Gastrocnemius medialis (tissue), 4 donors: ENCODE data around the gene MAP1LC3B. TPM values are rescaled to one million over a fixed set of nuclear protein-coding genes. Genes with fewer than 3 reads are reported as not detected.

Experiments used
- ATAC-seq, 2 donors: fragments of 150-250 bp; one replicate each; pipeline ENCODE4 v1.9.1; 2016
- DNase-seq, 2 donors: peaks; one replicate each; pipeline ENCODE4 v3.0.0-alpha.2; 2019
- H3K27ac ChIP-seq, 4 donors: fragments of 200-600 bp; sonication (generic); 1 replicate in 1 of 4; 2 replicates in 3 of 4; pipeline ENCODE4 v1.5.1; 2016 to 2018; ENCODE audit warnings: mild to moderate bottlenecking in 2 of 4, moderate library complexity in 1 of 4
- H3K27me3 ChIP-seq, 3 donors: fragments of 200-600 bp; sonication (generic) in 2 of 3; 1 replicate in 1 of 3; 2 replicates in 2 of 3; pipeline versions ENCODE4 v1.5.1 to v1.6.0; 2016 to 2019; ENCODE audit warnings: mild to moderate bottlenecking in 1 of 3, moderate library complexity in 1 of 3
- H3K36me3 ChIP-seq, 2 donors: fragments of 200-600 bp; sonication (generic) in 1 of 2; one replicate each; pipeline ENCODE4 v1.5.1; 2017 to 2018
- H3K4me1 ChIP-seq, 2 donors: fragments of 200-600 bp; sonication (generic) in 1 of 2; one replicate each; pipeline ENCODE4 v1.5.1; 2016 to 2017; ENCODE audit warnings: mild to moderate bottlenecking in 2 of 2
- H3K4me3 ChIP-seq, 4 donors: fragments of 200-600 bp; sonication (generic) in 3 of 4; 1 replicate in 1 of 4; 2 replicates in 3 of 4; pipeline ENCODE4 v1.5.1; 2016 to 2019; ENCODE audit warnings: mild to moderate bottlenecking in 2 of 4
- H3K9me3 ChIP-seq, 3 donors: fragments of 200-600 bp; sonication (generic) in 2 of 3; 1 replicate in 1 of 3; 2 replicates in 2 of 3; pipeline ENCODE4 v1.5.1; 2016 to 2019
- CTCF ChIP-seq, 5 experiments: fragments of 450-650 bp in 3 of 5; fragments of 200-600 bp in 2 of 5; sonication (generic) in 2 of 5; IDR thresholded peaks in 4 of 5; conservative IDR thresholded peaks in 1 of 5; 1 replicate in 4 of 5; 2 replicates in 1 of 5; pipeline ENCODE4 v1.5.1; 2016 to 2019; ENCODE audit warnings: antibody characterized with exemption in 5 of 5, mild to moderate bottlenecking in 3 of 5, moderate library complexity in 3 of 5
- POLR2A ChIP-seq, 2 donors: fragments of 450-650 bp; IDR thresholded peaks; one replicate each; pipeline ENCODE4 v1.6.1; 2017; ENCODE audit warnings: antibody characterized with exemption in 2 of 2, mild to moderate bottlenecking in 2 of 2, moderate library complexity in 2 of 2
- in situ Hi-C, 4 donors: fragments of 200-750 bp; cut with MboI; loops; one replicate each; pipeline versions ENCODE4 v1.15.0 to v1.8.0; 2017; ENCODE audit warnings: low sequenced_read_pairs in 4 of 4
- intact Hi-C: fragments of 100-400 bp; cut with DNase I; formaldehyde crosslinking; loops from one replicate; pipeline ENCODE4 v1.15.1; 2023; ENCODE audit warnings: low total_unique reads
- total RNA-seq, 4 donors: library from RNA; depleted of rRNA; stranded (reverse); fragments of >200 nt; gene quantifications; one replicate each; pipeline versions ENCODE4 v1.1.0 to v1.2.3, GENCODE V29; 2016

Gene MAP1LC3B
- total RNA-seq, 4 donors from 2014 or later = 76.3 to 165 (median 122) TPM

- in situ Hi-C loops (loop anchor here in 2 of 4 donors (25.0 kb wide), 1 partner anchor 223 kb away; no protein-coding TSS in a partner anchor), intact Hi-C loops (loop anchor here (10.0 kb wide), 1 partner anchor 131 kb away; no protein-coding TSS in a partner anchor)
- no peak for ATAC-seq
- peaks cover 0 to 79% of the 10 kb centered on the region in 2 donors for H3K36me3 ChIP-seq
- no peaks in the 10 kb centered on the region for H3K4me1 ChIP-seq
- no peak overlapping the region for H3K27ac ChIP-seq
- no peaks in the 10 kb centered on the region for H3K27me3 ChIP-seq
- DNase-seq = no peak
- no peak overlapping the region for H3K4me3 ChIP-seq
- H3K9me3 ChIP-seq = no peaks in the 10 kb centered on the region
- TF ChIP-seq CTCF (IDR thresholded peaks at IDR 0.05 in 4 of 5, conservative IDR thresholded peaks at IDR 0.05 in 1 of 5) (no peak), POLR2A (IDR thresholded peaks at IDR 0.05) (no peak)
These were observed 22.1 kb downstream of the MAP1LC3B start for GRCh38 chr16:87414251-87414680.

GRCh38 chr16:87415441-87415840 is 23.3 kb downstream of the MAP1LC3B start:
- in situ Hi-C loops = loop anchor here in 2 of 4 donors (25.0 kb wide), 1 partner anchor 222 kb away; no protein-coding TSS in a partner anchor
- H3K36me3 ChIP-seq = peaks cover 0 to 68% of the 10 kb centered on the region in 2 donors

GRCh38 chr16:87416826-87417527 is 24.8 kb downstream of the MAP1LC3B start:
- intact Hi-C loops = loop anchor here (5.0 to 10.0 kb wide), 3 partner anchors 128 to 350 kb away; partner anchors contain the start of gene KLHDC4
- ATAC-seq = no peak
- no peak for TF ChIP-seq POLR2A (IDR thresholded peaks at IDR 0.05)
- peak in 4 of 5 experiments; percentile 51 to 72 (median 64) for TF ChIP-seq CTCF (IDR thresholded peaks at IDR 0.05 in 4 of 5, conservative IDR thresholded peaks at IDR 0.05 in 1 of 5)
- H3K36me3 ChIP-seq = peaks cover 0 to 53% of the 10 kb centered on the region in 2 donors
- no peaks in the 10 kb centered on the region for H3K27me3 ChIP-seq
- no peaks in the 10 kb centered on the region for H3K9me3 ChIP-seq
- no peaks in the 10 kb centered on the region for H3K4me1 ChIP-seq
- in situ Hi-C loops = loop anchor here in 2 of 4 donors (25.0 kb wide), 1 partner anchor 220 kb away; no protein-coding TSS in a partner anchor
- H3K27ac ChIP-seq = no peak overlapping the region
- DNase-seq = no peak
- H3K4me3 ChIP-seq = no peak overlapping the region

More at GRCh38 chr16:87415441-87415840, 23.3 kb downstream of the MAP1LC3B start:
- H3K9me3 ChIP-seq = no peaks in the 10 kb centered on the region
- no peak for DNase-seq
- intact Hi-C loops = loop anchor here (5.0 to 10.0 kb wide), 3 partner anchors 129 to 352 kb away; partner anchors contain the start of gene KLHDC4
- H3K27me3 ChIP-seq = no peaks in the 10 kb centered on the region
- no peak overlapping the region for H3K27ac ChIP-seq
- no peak for ATAC-seq
- no peaks in the 10 kb centered on the region for H3K4me1 ChIP-seq
- no peak for TF ChIP-seq CTCF (IDR thresholded peaks at IDR 0.05 in 4 of 5, conservative IDR thresholded peaks at IDR 0.05 in 1 of 5)
- no peak overlapping the region for H3K4me3 ChIP-seq

- intact Hi-C loops = loop anchor here (5.0 to 10.0 kb wide), 3 partner anchors 127 to 350 kb away; partner anchors contain the start of gene KLHDC4
- H3K27me3 ChIP-seq = no peaks in the 10 kb centered on the region
- no peak for TF ChIP-seq CTCF (IDR thresholded peaks at IDR 0.05 in 4 of 5, conservative IDR thresholded peaks at IDR 0.05 in 1 of 5)
- no peak for TF ChIP-seq POLR2A (IDR thresholded peaks at IDR 0.05)
- no peaks in the 10 kb centered on the region for H3K9me3 ChIP-seq
- no peaks in the 10 kb centered on the region for H3K4me1 ChIP-seq
- peaks cover 0 to 48% of the 10 kb centered on the region in 2 donors for H3K36me3 ChIP-seq
- H3K27ac ChIP-seq = no peak overlapping the region
- no peak overlapping the region for H3K4me3 ChIP-seq
- ATAC-seq (no peak), DNase-seq (no peak)
- in situ Hi-C loops = loop anchor here in 2 of 4 donors (25.0 kb wide), 1 partner anchor 220 kb away; no protein-coding TSS in a partner anchor
These were observed 25.4 kb downstream of the MAP1LC3B start for GRCh38 chr16:87417528-87417910.
